Measurements from ENCODE around the gene EXOC4.

DNA sequence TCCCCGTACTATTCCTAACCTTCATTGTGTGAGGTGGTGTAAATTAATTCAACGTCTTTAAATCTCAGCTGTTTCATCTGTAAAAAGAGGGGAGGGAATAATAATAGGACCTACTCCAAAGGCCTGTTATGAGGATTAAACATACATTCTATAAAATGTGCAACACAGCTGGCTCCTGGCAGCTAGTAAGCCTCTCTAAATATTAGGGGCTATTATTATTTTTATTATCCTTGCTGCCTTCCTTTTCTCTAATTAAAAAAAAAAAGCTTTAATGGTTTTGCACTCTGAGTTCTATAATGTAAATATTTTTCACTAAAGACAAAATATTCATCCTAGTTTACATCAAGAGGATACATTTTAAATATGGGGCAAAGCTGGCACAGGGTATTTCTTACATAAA, 19.5 kb downstream of the EXOC4 start:
- no peak for TF ChIP-seq EZH2 (IDR thresholded peaks at IDR 0.05)
- TF ChIP-seq POLR2AphosphoS5 (IDR thresholded peaks at IDR 0.05; ENCODE audit: borderline replicate concordance, low read depth, low read length) = no peak

Measured in SK-N-MC (cell line).